GM23338 (cell line): ENCODE measurements around the gene RPS4Y1. TPM values are rescaled to one million over a fixed set of nuclear protein-coding genes. Genes with fewer than 3 reads are reported as not detected.
A peak's percentile ranks its signal among the peaks of the same experiment; 100 is the strongest.

ENCODE experiments used
- ATAC-seq: fragments of 200-7000 bp; cut with Tn5 transposase; 3 replicates; pipeline ENCODE4 v1.9.1; 2020
- DNase-seq: peaks from one replicate; pipeline ENCODE4 v3.0.0-alpha.2; 2015; ENCODE audit warnings: low spot score
- H2AFZ ChIP-seq: fragments of 200-600 bp; sonication (generic); 2 replicates; pipeline ENCODE4 v1.8.0; 2016; ENCODE audit warnings: antibody characterized with exemption, mild to moderate bottlenecking, moderate library complexity
- H3F3A ChIP-seq: fragments of 200-600 bp; sonication (generic); replicated peaks from 2 replicates; pipeline ENCODE4 v1.8.0; 2017; ENCODE audit warnings: antibody characterized with exemption, mixed run types, low read depth
- H3K27ac ChIP-seq: fragments of 200-600 bp; sonication (generic); 2 replicates; pipeline ENCODE4 v1.6.1; 2016; ENCODE audit warnings: low read depth
- H3K27me3 ChIP-seq: fragments of 200-600 bp; sonication (generic); 2 replicates; pipeline ENCODE4 v1.8.0; 2016; ENCODE audit warnings: mild to moderate bottlenecking, mixed run types, moderate library complexity; ENCODE audit not compliant: insufficient read depth
- H3K36me3 ChIP-seq: fragments of 200-600 bp; sonication (generic); 2 replicates; pipeline ENCODE4 v1.8.0; 2016; ENCODE audit warnings: mild to moderate bottlenecking; ENCODE audit not compliant: insufficient read depth
- H3K4me1 ChIP-seq: fragments of 200-600 bp; sonication (generic); 2 replicates; pipeline ENCODE4 v1.8.0; 2016; ENCODE audit warnings: mild to moderate bottlenecking, moderate library complexity; ENCODE audit not compliant: insufficient read depth
- H3K4me2 ChIP-seq: fragments of 200-600 bp; sonication (generic); 2 replicates; pipeline ENCODE4 v1.7.1; 2017; ENCODE audit warnings: mixed run types
- H3K4me3 ChIP-seq: fragments of 200-600 bp; sonication (generic); 2 replicates; pipeline ENCODE4 v1.6.1; 2016; ENCODE audit warnings: mixed run types
- H3K79me2 ChIP-seq: fragments of 200-600 bp; sonication (generic); replicated peaks from 2 replicates; pipeline ENCODE4 v1.8.0; 2017; ENCODE audit warnings: mild to moderate bottlenecking; ENCODE audit not compliant: insufficient read depth
- H3K9me2 ChIP-seq: fragments of 200-600 bp; sonication (generic); 2 replicates; pipeline ENCODE4 v1.8.0; 2017; ENCODE audit not compliant: insufficient read depth
- H4K20me1 ChIP-seq: fragments of 200-600 bp; sonication (generic); replicated peaks from 2 replicates; pipeline ENCODE4 v1.8.0; 2017; ENCODE audit warnings: mild to moderate bottlenecking; ENCODE audit not compliant: insufficient read depth
- H3K27ac Mint-ChIP-seq: 2 replicates; pipeline ENCODE4 v1.8.0; 2020; ENCODE audit warnings: inconsistent platforms, mild to moderate bottlenecking, moderate library complexity, mixed read lengths
- H3K27me3 Mint-ChIP-seq: 3 replicates; pipeline ENCODE4 v1.8.0; 2022; ENCODE audit warnings: low read depth, mild to moderate bottlenecking, moderate library complexity, mixed read lengths, inconsistent platforms; ENCODE audit not compliant: insufficient read depth, poor library complexity
- H3K36me3 Mint-ChIP-seq: 3 replicates; pipeline ENCODE4 v1.8.0; 2021; ENCODE audit warnings: low read depth, mild to moderate bottlenecking, inconsistent platforms, moderate library complexity, mixed read lengths
- H3K4me1 Mint-ChIP-seq: 3 replicates; pipeline ENCODE4 v1.8.0; 2020; ENCODE audit warnings: mild to moderate bottlenecking, inconsistent platforms, mixed read lengths
- H3K4me3 Mint-ChIP-seq: 3 replicates; pipeline ENCODE4 v1.8.0; 2021; ENCODE audit warnings: moderate library complexity, mild to moderate bottlenecking, inconsistent platforms, mixed read lengths
- H3K9me3 Mint-ChIP-seq: 3 replicates; pipeline ENCODE4 v1.8.0; 2020; ENCODE audit warnings: moderate library complexity, mild to moderate bottlenecking, inconsistent platforms, mixed read lengths
- CTCF ChIP-seq, 2 experiments: fragments of 200-600 bp in 1 of 2; sonication (generic) in 1 of 2; conservative IDR thresholded peaks; 2 replicates each; pipeline versions ENCODE4 v1.5.1 to v1.6.1; 2016 to 2017; ENCODE audit warnings: antibody characterized with exemption in 2 of 2, low read depth in 2 of 2, mild to moderate bottlenecking in 2 of 2, moderate library complexity in 1 of 2
- EZH2 ChIP-seq: fragments of 200-600 bp; sonication (generic); IDR thresholded peaks from one replicate; pipeline ENCODE4 v1.8.0; 2017; ENCODE audit warnings: antibody characterized with exemption, mild to moderate bottlenecking, low read depth; ENCODE audit not compliant: unreplicated experiment
- EZH2phosphoT487 ChIP-seq: fragments of 200-600 bp; sonication (generic); IDR thresholded peaks from one replicate; pipeline ENCODE4 v1.8.1; 2018; ENCODE audit warnings: antibody characterized with exemption; ENCODE audit not compliant: unreplicated experiment
- POLR2AphosphoS5 ChIP-seq: IDR thresholded peaks from 2 replicates; pipeline ENCODE4 v1.6.1; 2016; ENCODE audit warnings: antibody characterized with exemption, low read depth
- STAT1 ChIP-seq: IDR thresholded peaks from one replicate; pipeline ENCODE4 v1.6.1; 2016; ENCODE audit warnings: antibody characterized with exemption; ENCODE audit not compliant: unreplicated experiment
- ZNF331 ChIP-seq: fragments of 250-450 bp; sonication (Bioruptor Pico); IDR thresholded peaks from 2 replicates; pipeline ENCODE4 v1.5.0; 2020; ENCODE audit warnings: low read depth, mild to moderate bottlenecking, moderate library complexity
- ZNF462 ChIP-seq: fragments of 250-450 bp; sonication (Bioruptor Pico); IDR thresholded peaks from 2 replicates; pipeline ENCODE4 v1.5.0; 2020; ENCODE audit warnings: mild to moderate bottlenecking, moderate library complexity
- polyA plus RNA-seq: library from polyadenylated mRNA; unstranded; fragments of >200 nt; fragmentation: Nextera tagmentation; extraction: Ambion mirVana; gene quantifications from 2 replicates; pipeline ENCODE4 v1.2.1, GENCODE V29; 2016
- total RNA-seq: library from RNA; depleted of rRNA; stranded (reverse); fragments of >200 nt; shearing (Covaris generic); gene quantifications from 2 replicates; pipeline ENCODE4 v1.2.3, GENCODE V29; 2014

The RPS4Y1 gene
- total and polyA plus RNA-seq, 2 experiments from 2014 or later: 216 to 294 TPM

GRCh38 chrY:2859782-2860181, 18.4 kb downstream of the RPS4Y1 start (continued):
- no peak for TF ChIP-seq ZNF462 (CRISPR knock-in tag)

GRCh38 chrY:2860511-2860910, 19.1 kb downstream of the RPS4Y1 start:
- no peak overlapping the region for H2AFZ ChIP-seq
- peaks cover 31% of the 10 kb centered on the region for H3K36me3 ChIP-seq
- no peak for ATAC-seq

More at GRCh38 chrY:2860511-2860910, 19.1 kb downstream of the RPS4Y1 start:
- H3K9me2 ChIP-seq: no peaks in the 10 kb centered on the region
- no peaks in the 10 kb centered on the region for H3K27me3 ChIP-seq
- H3K27ac ChIP-seq: no peak overlapping the region
- Mint-ChIP-seq H3K27ac (peak overlapping the region; percentile 44; the same call in 1 of the 2 replicates), H3K9me3 (no peaks in the 10 kb centered on the region), H3K4me1 (peaks cover 6% of the 10 kb centered on the region; the same call in 2 of the 3 replicates), H3K4me3 (no peak overlapping the region), H3K36me3 (peaks cover 92% of the 10 kb centered on the region), H3K27me3 (no peaks in the 10 kb centered on the region)
- H3F3A ChIP-seq: no peaks in the 10 kb centered on the region
- no peaks in the 10 kb centered on the region for H3K4me1 ChIP-seq
- peaks cover 17% of the 10 kb centered on the region; the same call in 1 of the 2 replicates for H4K20me1 ChIP-seq
- H3K79me2 ChIP-seq: peaks cover 87% of the 10 kb centered on the region
- no peak for TF ChIP-seq EZH2phosphoT487
- TF ChIP-seq EZH2: no peak
- TF ChIP-seq POLR2AphosphoS5: no peak
- no peak for TF ChIP-seq ZNF331
- TF ChIP-seq CTCF (conservative IDR thresholded peaks at IDR 0.05; ENCODE audit: low read depth in 2 of 2): no peak
- TF ChIP-seq STAT1: no peak
- H3K4me2 ChIP-seq: no peak overlapping the region
- no peak overlapping the region for H3K4me3 ChIP-seq
- DNase-seq: no peak
